Calu3 (cell line): ENCODE data around the gene RCOR1. TPM values are rescaled to one million over a fixed set of nuclear protein-coding genes. Genes with fewer than 3 reads are reported as not detected.

ENCODE experiments used
- BruUV-seq: library from RNA; stranded (reverse); fragments of 400-500 nt; replicated peaks from 2 replicates; lab custom pipeline; 2021; lab: Mats Ljungman, UMichigan
- CTCF ChIA-PET: fragments of 300-600 bp; sonication (Branson Sonifier 250); formaldehyde crosslinking; loops from one replicate; lab custom pipeline; 2022; ENCODE audit warnings: antibody characterized with exemption; lab: Charles Lee
- DNase-seq: peaks from one replicate; pipeline ENCODE4 v3.0.0; 2022
- H3K27ac Mint-ChIP-seq: one replicate; pipeline ENCODE4 v1.8.0; 2022; ENCODE audit warnings: mixed read lengths; ENCODE audit not compliant: unreplicated experiment
- H3K27me3 Mint-ChIP-seq: one replicate; pipeline ENCODE4 v1.8.0; 2022; ENCODE audit warnings: mixed read lengths; ENCODE audit not compliant: unreplicated experiment
- H3K36me3 Mint-ChIP-seq: one replicate; pipeline ENCODE4 v1.8.0; 2022; ENCODE audit warnings: mild to moderate bottlenecking, moderate library complexity, mixed read lengths; ENCODE audit not compliant: insufficient read depth, unreplicated experiment
- H3K4me1 Mint-ChIP-seq: one replicate; pipeline ENCODE4 v1.8.0; 2022; ENCODE audit warnings: mild to moderate bottlenecking, low read depth, mixed read lengths; ENCODE audit not compliant: unreplicated experiment
- H3K4me3 Mint-ChIP-seq: one replicate; pipeline ENCODE4 v1.8.0; 2022; ENCODE audit warnings: mild to moderate bottlenecking, low read depth, moderate library complexity, mixed read lengths; ENCODE audit not compliant: unreplicated experiment
- H3K9me3 Mint-ChIP-seq: one replicate; pipeline ENCODE4 v1.8.0; 2022; ENCODE audit warnings: low read depth, mixed read lengths; ENCODE audit not compliant: unreplicated experiment
- intact Hi-C: fragments of 100-400 bp; cut with micrococcal nuclease; formaldehyde crosslinking; loops from one replicate; pipeline ENCODE4 v1.10.0; 2022; ENCODE audit not compliant: unreplicated experiment
- total RNA-seq: library from RNA; stranded (reverse); gene quantifications from 2 replicates; pipeline ENCODE4 v1.2.3, GENCODE V29; 2022
- TF ChIP-seq, protein P1 (sequence below): fragments of 200-600 bp; IDR thresholded peaks from one replicate; pipeline ENCODE4 v1.8.0; 2022; ENCODE audit warnings: antibody characterized with exemption; ENCODE audit not compliant: unreplicated experiment

RCOR1 gene
- total RNA-seq, 1 experiment from 2014 or later = 28.6 TPM

DNA sequence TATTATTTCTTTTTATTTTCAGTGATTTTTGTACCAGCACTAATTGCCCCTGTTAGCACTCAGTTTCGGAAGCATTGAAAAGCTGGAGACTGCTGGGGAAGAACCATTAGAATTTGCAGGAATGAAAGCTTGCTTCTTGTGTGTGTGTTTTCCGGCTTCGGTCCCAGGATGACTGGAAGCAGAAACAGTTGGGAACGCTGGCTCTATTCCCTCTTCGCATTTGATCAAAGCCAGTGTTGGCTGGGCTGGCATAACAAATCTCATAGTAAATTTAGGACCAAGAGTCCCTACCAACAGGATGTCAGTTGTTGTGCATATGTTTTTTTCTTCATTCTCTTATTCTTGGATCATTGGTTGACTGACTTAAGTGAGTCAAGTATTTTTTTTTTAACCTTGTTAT, 131.2 kb downstream of the RCOR1 start:
- Mint-ChIP-seq H3K4me1 (no peaks in the 10 kb centered on the region), H3K36me3 (peaks cover 21% of the 10 kb centered on the region), H3K27me3 (no peaks in the 10 kb centered on the region), H3K27ac (no peak overlapping the region), H3K9me3 (no peaks in the 10 kb centered on the region), H3K4me3 (no peak overlapping the region)
- no TSS peak for BruUV-seq
- CTCF ChIA-PET = interaction anchor here (0.6 kb wide), 1 partner anchor 18 kb away, joined by 5 read pairs; no protein-coding TSS in a partner anchor
- DNase-seq = no peak
- intact Hi-C loops = no loop called here
- TF ChIP-seq, protein P1, sequence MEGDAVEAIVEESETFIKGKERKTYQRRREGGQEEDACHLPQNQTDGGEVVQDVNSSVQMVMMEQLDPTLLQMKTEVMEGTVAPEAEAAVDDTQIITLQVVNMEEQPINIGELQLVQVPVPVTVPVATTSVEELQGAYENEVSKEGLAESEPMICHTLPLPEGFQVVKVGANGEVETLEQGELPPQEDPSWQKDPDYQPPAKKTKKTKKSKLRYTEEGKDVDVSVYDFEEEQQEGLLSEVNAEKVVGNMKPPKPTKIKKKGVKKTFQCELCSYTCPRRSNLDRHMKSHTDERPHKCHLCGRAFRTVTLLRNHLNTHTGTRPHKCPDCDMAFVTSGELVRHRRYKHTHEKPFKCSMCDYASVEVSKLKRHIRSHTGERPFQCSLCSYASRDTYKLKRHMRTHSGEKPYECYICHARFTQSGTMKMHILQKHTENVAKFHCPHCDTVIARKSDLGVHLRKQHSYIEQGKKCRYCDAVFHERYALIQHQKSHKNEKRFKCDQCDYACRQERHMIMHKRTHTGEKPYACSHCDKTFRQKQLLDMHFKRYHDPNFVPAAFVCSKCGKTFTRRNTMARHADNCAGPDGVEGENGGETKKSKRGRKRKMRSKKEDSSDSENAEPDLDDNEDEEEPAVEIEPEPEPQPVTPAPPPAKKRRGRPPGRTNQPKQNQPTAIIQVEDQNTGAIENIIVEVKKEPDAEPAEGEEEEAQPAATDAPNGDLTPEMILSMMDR = no peak

DNA sequence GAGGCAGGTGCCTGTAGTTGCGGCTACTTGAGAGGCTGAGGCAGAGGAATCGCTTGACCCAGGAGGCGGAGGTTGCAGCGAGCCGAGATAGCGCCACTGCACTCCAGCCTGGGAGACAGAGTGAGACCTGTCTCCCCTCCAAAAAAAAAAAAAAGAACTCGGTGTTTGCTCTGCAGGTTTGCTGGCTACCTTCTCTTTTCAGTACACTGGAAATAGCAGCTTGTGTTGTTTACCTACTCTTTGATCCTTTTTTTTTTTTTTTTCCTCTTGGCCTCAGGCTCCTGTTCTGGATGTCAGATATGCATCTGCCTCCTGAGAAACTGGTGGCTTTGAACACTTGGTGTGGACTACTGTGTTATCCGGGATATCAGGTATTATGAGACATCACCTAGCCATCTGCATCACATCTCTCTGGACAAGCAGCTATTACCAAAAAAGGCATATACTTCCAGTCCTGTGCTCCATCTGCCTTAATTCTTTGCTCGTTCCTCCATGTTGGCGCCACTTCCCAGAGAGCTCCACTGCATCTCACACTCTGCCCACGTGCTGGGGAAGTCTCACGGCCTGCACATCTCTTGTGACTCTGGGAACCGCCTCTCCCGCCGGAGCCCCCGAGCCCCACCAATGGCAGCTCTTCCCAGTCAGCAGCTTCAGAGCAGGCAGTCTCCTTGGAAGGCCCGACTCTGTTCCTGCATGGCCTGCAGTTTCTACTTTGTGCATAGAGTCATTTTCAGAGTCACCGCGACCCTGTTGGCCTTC, 133.9 kb downstream of the RCOR1 start:
- Mint-ChIP-seq H3K4me3 (no peak overlapping the region), H3K36me3 (peaks cover 24% of the 10 kb centered on the region), H3K9me3 (no peaks in the 10 kb centered on the region), H3K27ac (no peak overlapping the region), H3K4me1 (no peaks in the 10 kb centered on the region), H3K27me3 (no peaks in the 10 kb centered on the region)
- DNase-seq = no peak
- TF ChIP-seq, protein P1 = no peak
- CTCF ChIA-PET = interaction anchor here (1.0 kb wide), 1 partner anchor 12 kb away, joined by 4 read pairs; no protein-coding TSS in a partner anchor
- intact Hi-C loops = no loop called here
- no TSS peak for BruUV-seq

DNA sequence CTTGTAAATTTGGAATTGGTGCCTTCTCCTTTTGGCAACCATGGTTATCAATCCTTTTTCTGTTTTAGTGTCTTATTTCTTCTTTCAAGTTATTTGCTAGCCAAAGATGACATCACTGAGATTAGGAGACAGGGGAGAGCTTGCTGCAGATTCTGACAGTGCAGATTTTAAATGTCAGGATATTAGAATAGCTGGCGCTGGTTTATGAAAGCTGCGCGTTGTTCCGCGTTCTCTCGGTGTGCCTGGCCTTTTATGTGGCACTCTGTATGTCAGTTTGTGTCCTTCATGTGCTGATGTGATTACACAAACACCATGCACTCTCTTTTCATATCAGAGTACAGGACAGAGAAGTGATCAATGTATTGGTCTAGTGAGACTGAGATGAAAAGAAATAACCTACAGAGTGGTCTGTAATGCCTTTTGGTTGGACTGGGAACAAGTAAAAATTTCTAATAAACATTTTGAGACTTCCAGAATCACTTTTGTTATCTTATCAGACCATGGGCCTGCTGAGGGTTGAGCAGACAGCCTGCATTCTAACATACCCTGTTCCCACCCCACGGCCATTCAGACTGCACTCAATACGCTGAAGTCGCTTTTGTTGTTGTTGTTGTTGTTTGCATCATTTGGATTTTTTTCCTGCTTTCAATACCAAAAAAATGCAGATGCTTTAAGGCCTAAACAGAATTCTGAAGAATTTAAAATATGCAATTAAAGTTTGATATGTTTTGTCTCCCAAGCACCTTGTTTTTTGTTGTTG, 135.1 kb downstream of the RCOR1 start:
- H3K9me3 Mint-ChIP-seq = no peaks in the 10 kb centered on the region
- CTCF ChIA-PET = no interaction called here
- peaks cover 24% of the 10 kb centered on the region for H3K36me3 Mint-ChIP-seq
- H3K4me3 Mint-ChIP-seq = no peak overlapping the region
- no peak for DNase-seq
- H3K4me1 Mint-ChIP-seq = no peaks in the 10 kb centered on the region
- TF ChIP-seq, protein P1 = no peak
- no peaks in the 10 kb centered on the region for H3K27me3 Mint-ChIP-seq
- intact Hi-C loops = no loop called here
- no TSS peak for BruUV-seq
- H3K27ac Mint-ChIP-seq = no peak overlapping the region

DNA sequence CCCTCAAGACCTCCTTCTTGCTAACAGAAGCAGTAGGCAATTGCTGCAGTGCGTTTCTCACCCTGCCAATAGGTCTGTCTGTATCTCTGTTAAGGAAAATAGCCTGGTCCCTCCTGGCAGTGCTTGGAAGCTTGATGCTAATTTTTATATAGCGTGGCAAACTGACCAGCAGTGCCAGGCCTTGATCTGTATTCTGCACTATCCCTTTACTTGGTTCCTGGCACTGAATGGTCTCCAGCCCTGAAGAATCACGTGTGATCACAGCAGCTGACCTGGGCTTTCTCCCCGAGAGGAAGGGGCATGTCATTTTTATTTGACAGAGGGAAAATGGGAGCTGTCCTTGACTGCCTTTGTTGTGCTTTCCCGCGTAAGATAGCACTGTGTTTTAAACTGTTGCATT, 136.1 kb downstream of the RCOR1 start:
- Mint-ChIP-seq H3K36me3 (peaks cover 31% of the 10 kb centered on the region), H3K27me3 (no peaks in the 10 kb centered on the region), H3K27ac (no peak overlapping the region), H3K4me3 (no peak overlapping the region), H3K9me3 (no peaks in the 10 kb centered on the region), H3K4me1 (no peaks in the 10 kb centered on the region)
- TF ChIP-seq, protein P1 = no peak
- intact Hi-C loops = no loop called here
- CTCF ChIA-PET = no interaction called here
- no peak for DNase-seq
- no TSS peak for BruUV-seq
